ENCODE measurements around the gene MOB2.

The MOB2 gene

GRCh38 chr11:1486054-1486825 lies at the start of gene MOB2:
TSS of gene MOB2 (minus strand) at chr11:1486779. CDS start at chr11:1486556, 223 bp downstream.
- Histone ChIP-seq H3K4me3 (ENCODE audit: low read depth, low read length) (no peak within 1 kb of the TSS), H3K36me3 (ENCODE audit: control insufficient read depth, insufficient read depth, low read length) (no peaks in the 10 kb centered on the region), H3K27ac (ENCODE audit: low read depth, low read length) (no peak within 1 kb of the TSS), H3K27me3 (ENCODE audit: control insufficient read depth, insufficient read depth, low read length) (no peaks in the 10 kb centered on the region), H3K9me3 (ENCODE audit: control insufficient read depth, insufficient read depth, low read depth, low read length) (no peaks in the 10 kb centered on the region), H3K9ac (ENCODE audit: low read length) (no peak within 1 kb of the TSS), H3K4me1 (ENCODE audit: control insufficient read depth, insufficient read depth, low read length) (peaks cover 9% of the 10 kb centered on the region; the same call in 1 of the 2 replicates)

GRCh38 chr11:1534682-1535081 lies 48.1 kb upstream of the MOB2 start:
- H3K4me3 ChIP-seq (ENCODE audit: low read depth, low read length) = no peak overlapping the region
- no peaks in the 10 kb centered on the region for H3K36me3 ChIP-seq (ENCODE audit: control insufficient read depth, insufficient read depth, low read length)
- peaks cover 5% of the 10 kb centered on the region; the same call in 1 of the 2 replicates for H3K4me1 ChIP-seq (ENCODE audit: control insufficient read depth, insufficient read depth, low read length)
- H3K27ac ChIP-seq (ENCODE audit: low read depth, low read length) = no peak overlapping the region
- peaks cover 17% of the 10 kb centered on the region for H3K27me3 ChIP-seq (ENCODE audit: control insufficient read depth, insufficient read depth, low read length)
- H3K9ac ChIP-seq (ENCODE audit: low read length) = no peak overlapping the region
- H3K9me3 ChIP-seq (ENCODE audit: control insufficient read depth, insufficient read depth, low read depth, low read length) = no peaks in the 10 kb centered on the region

- H3K9me3 ChIP-seq (ENCODE audit: control insufficient read depth, insufficient read depth, low read depth, low read length) = no peaks in the 10 kb centered on the region
- H3K9ac ChIP-seq (ENCODE audit: low read length) = no peak overlapping the region
- H3K4me1 ChIP-seq (ENCODE audit: control insufficient read depth, insufficient read depth, low read length) = peaks cover 5% of the 10 kb centered on the region; the same call in 1 of the 2 replicates
- peaks cover 12% of the 10 kb centered on the region for H3K27me3 ChIP-seq (ENCODE audit: control insufficient read depth, insufficient read depth, low read length)
- no peak overlapping the region for H3K27ac ChIP-seq (ENCODE audit: low read depth, low read length)
- H3K4me3 ChIP-seq (ENCODE audit: low read depth, low read length) = no peak overlapping the region
- H3K36me3 ChIP-seq (ENCODE audit: control insufficient read depth, insufficient read depth, low read length) = no peaks in the 10 kb centered on the region
These were observed 47.6 kb upstream of the MOB2 start for GRCh38 chr11:1534171-1534570.

GRCh38 chr11:1533342-1533725 lies 46.8 kb upstream of the MOB2 start:
- Histone ChIP-seq H3K27me3 (ENCODE audit: control insufficient read depth, insufficient read depth, low read length) (peaks cover 7% of the 10 kb centered on the region), H3K9me3 (ENCODE audit: control insufficient read depth, insufficient read depth, low read depth, low read length) (no peaks in the 10 kb centered on the region), H3K36me3 (ENCODE audit: control insufficient read depth, insufficient read depth, low read length) (no peaks in the 10 kb centered on the region), H3K4me1 (ENCODE audit: control insufficient read depth, insufficient read depth, low read length) (peaks cover 5% of the 10 kb centered on the region; the same call in 1 of the 2 replicates), H3K9ac (ENCODE audit: low read length) (no peak overlapping the region), H3K27ac (ENCODE audit: low read depth, low read length) (no peak overlapping the region), H3K4me3 (ENCODE audit: low read depth, low read length) (no peak overlapping the region)

GRCh38 chr11:1532606-1533341 lies 46.2 kb upstream of the MOB2 start:
- Histone ChIP-seq H3K27me3 (ENCODE audit: control insufficient read depth, insufficient read depth, low read length) (peaks cover 2% of the 10 kb centered on the region), H3K4me3 (ENCODE audit: low read depth, low read length) (no peak overlapping the region), H3K4me1 (ENCODE audit: control insufficient read depth, insufficient read depth, low read length) (peaks cover 5% of the 10 kb centered on the region; the same call in 1 of the 2 replicates), H3K9ac (ENCODE audit: low read length) (no peak overlapping the region), H3K36me3 (ENCODE audit: control insufficient read depth, insufficient read depth, low read length) (no peaks in the 10 kb centered on the region), H3K9me3 (ENCODE audit: control insufficient read depth, insufficient read depth, low read depth, low read length) (no peaks in the 10 kb centered on the region), H3K27ac (ENCODE audit: low read depth, low read length) (no peak overlapping the region)

- H3K36me3 ChIP-seq (ENCODE audit: control insufficient read depth, insufficient read depth, low read length) = no peaks in the 10 kb centered on the region
- H3K4me1 ChIP-seq (ENCODE audit: control insufficient read depth, insufficient read depth, low read length) = peaks cover 5% of the 10 kb centered on the region; the same call in 1 of the 2 replicates
- H3K9ac ChIP-seq (ENCODE audit: low read length) = no peak overlapping the region
- no peaks in the 10 kb centered on the region for H3K9me3 ChIP-seq (ENCODE audit: control insufficient read depth, insufficient read depth, low read depth, low read length)
- no peak overlapping the region for H3K27ac ChIP-seq (ENCODE audit: low read depth, low read length)
- no peak overlapping the region for H3K4me3 ChIP-seq (ENCODE audit: low read depth, low read length)
- H3K27me3 ChIP-seq (ENCODE audit: control insufficient read depth, insufficient read depth, low read length) = no peaks in the 10 kb centered on the region
These were observed 45.5 kb upstream of the MOB2 start for GRCh38 chr11:1532014-1532586.

GRCh38 chr11:1531449-1532013 lies 45.0 kb upstream of the MOB2 start:
- Histone ChIP-seq H3K27me3 (ENCODE audit: control insufficient read depth, insufficient read depth, low read length) (no peaks in the 10 kb centered on the region), H3K36me3 (ENCODE audit: control insufficient read depth, insufficient read depth, low read length) (no peaks in the 10 kb centered on the region), H3K4me3 (ENCODE audit: low read depth, low read length) (no peak overlapping the region), H3K4me1 (ENCODE audit: control insufficient read depth, insufficient read depth, low read length) (peaks cover 5% of the 10 kb centered on the region; the same call in 1 of the 2 replicates), H3K27ac (ENCODE audit: low read depth, low read length) (no peak overlapping the region), H3K9ac (ENCODE audit: low read length) (no peak overlapping the region), H3K9me3 (ENCODE audit: control insufficient read depth, insufficient read depth, low read depth, low read length) (no peaks in the 10 kb centered on the region)

GRCh38 chr11:1530686-1531448 lies 44.3 kb upstream of the MOB2 start:
- H3K27me3 ChIP-seq (ENCODE audit: control insufficient read depth, insufficient read depth, low read length) = no peaks in the 10 kb centered on the region
- H3K4me1 ChIP-seq (ENCODE audit: control insufficient read depth, insufficient read depth, low read length) = peaks cover 5% of the 10 kb centered on the region; the same call in 1 of the 2 replicates
- H3K9ac ChIP-seq (ENCODE audit: low read length) = no peak overlapping the region
- H3K27ac ChIP-seq (ENCODE audit: low read depth, low read length) = no peak overlapping the region
- H3K4me3 ChIP-seq (ENCODE audit: low read depth, low read length) = no peak overlapping the region
- no peaks in the 10 kb centered on the region for H3K36me3 ChIP-seq (ENCODE audit: control insufficient read depth, insufficient read depth, low read length)
- H3K9me3 ChIP-seq (ENCODE audit: control insufficient read depth, insufficient read depth, low read depth, low read length) = no peaks in the 10 kb centered on the region

- Histone ChIP-seq H3K9me3 (ENCODE audit: control insufficient read depth, insufficient read depth, low read depth, low read length) (no peaks in the 10 kb centered on the region), H3K4me1 (ENCODE audit: control insufficient read depth, insufficient read depth, low read length) (no peaks in the 10 kb centered on the region), H3K27me3 (ENCODE audit: control insufficient read depth, insufficient read depth, low read length) (no peaks in the 10 kb centered on the region), H3K9ac (ENCODE audit: low read length) (no peak overlapping the region), H3K27ac (ENCODE audit: low read depth, low read length) (no peak overlapping the region), H3K4me3 (ENCODE audit: low read depth, low read length) (no peak overlapping the region), H3K36me3 (ENCODE audit: control insufficient read depth, insufficient read depth, low read length) (no peaks in the 10 kb centered on the region)
These were observed 43.2 kb upstream of the MOB2 start for GRCh38 chr11:1529774-1530173.

GRCh38 chr11:1529286-1529685 lies 42.7 kb upstream of the MOB2 start:
- Histone ChIP-seq H3K9ac (ENCODE audit: low read length) (no peak overlapping the region), H3K4me3 (ENCODE audit: low read depth, low read length) (no peak overlapping the region), H3K36me3 (ENCODE audit: control insufficient read depth, insufficient read depth, low read length) (no peaks in the 10 kb centered on the region)

More at GRCh38 chr11:1529286-1529685, 42.7 kb upstream of the MOB2 start:
- Histone ChIP-seq H3K4me1 (ENCODE audit: control insufficient read depth, insufficient read depth, low read length) (no peaks in the 10 kb centered on the region), H3K27ac (ENCODE audit: low read depth, low read length) (no peak overlapping the region), H3K9me3 (ENCODE audit: control insufficient read depth, insufficient read depth, low read depth, low read length) (no peaks in the 10 kb centered on the region), H3K27me3 (ENCODE audit: control insufficient read depth, insufficient read depth, low read length) (no peaks in the 10 kb centered on the region)

Data from HUES6 (cell line).